Stimulated activated CD8-positive, alpha-beta memory T cell treated with anti-CD3 and anti-CD28 coated beads, Interleukin-4, amount 100 ng/mL, for 4 hours (primary cell): Measurements from ENCODE around the gene PAIP2B.
"Not testable (repeated sequence)": the region's sequence is repeated elsewhere in the genome, so short reads cannot be mapped to it uniquely, and the experiment has no call there.

Source experiments
- DNase-seq, 2 donors: peaks; one replicate each; pipeline ENCODE4 v3.0.0-alpha.2; 2020; ENCODE audit warnings: low read depth in 2 of 2, low spot score in 1 of 2

The PAIP2B gene

GRCh38 chr2:71226965-71227560 is at the start of gene PAIP2B:
PAIP2B (minus strand) TSS chr2:71227103; CDS start chr2:71202589, 24,514 bp downstream.
- DNase-seq = peak; percentile 94 to 96

GRCh38 chr2:71275939-71276310 is 49.0 kb upstream of the PAIP2B start:
- no peak for DNase-seq

GRCh38 chr2:71269511-71270090 is 42.7 kb upstream of the PAIP2B start:
- DNase-seq = no peak

- no peak for DNase-seq
Measured at GRCh38 chr2:71263386-71263785, 36.5 kb upstream of the PAIP2B start.

DNA sequence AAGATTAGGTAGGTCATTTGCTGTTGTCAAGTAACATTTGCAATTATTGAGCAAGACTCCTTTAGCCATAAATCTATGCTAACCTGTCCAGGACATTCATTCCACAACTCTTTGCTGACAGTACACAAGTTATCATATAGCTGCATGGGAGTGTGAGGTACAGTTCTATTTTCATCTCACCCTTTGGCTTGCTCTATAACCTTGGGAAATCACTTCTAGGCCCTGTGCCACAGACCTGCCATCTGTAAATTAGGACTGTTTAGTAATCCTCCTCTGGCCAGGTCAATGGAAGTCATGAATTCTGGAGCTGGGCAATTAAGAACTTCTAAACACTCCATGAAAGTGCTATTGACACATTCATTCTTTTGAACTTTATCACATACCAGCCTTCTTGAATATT is 34.6 kb upstream of the PAIP2B start:
- no peak for DNase-seq

GRCh38 chr2:71256421-71256820 is 29.5 kb upstream of the PAIP2B start:
- DNase-seq = no peak

GRCh38 chr2:71254776-71255175 is 27.9 kb upstream of the PAIP2B start:
- no peak for DNase-seq

DNA sequence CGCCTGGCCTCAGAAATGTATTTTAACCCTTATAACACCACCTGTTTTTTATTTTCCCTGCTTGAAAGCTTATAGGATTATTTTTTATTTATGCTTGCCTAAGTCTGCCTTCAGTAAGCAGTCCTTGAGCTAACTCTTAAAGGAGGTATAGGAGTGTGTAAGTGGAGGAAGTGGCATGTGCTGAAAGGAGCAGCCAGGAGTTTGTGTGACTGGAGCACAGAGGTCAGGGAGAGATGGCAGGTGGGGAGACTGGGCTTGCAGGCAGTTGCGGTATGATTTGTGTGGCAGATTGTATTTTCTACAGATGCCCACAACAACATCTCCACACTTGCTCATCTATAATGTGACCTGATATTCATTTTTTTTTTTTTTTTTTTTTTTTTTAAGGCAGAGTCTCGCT is 27.2 kb upstream of the PAIP2B start:
- DNase-seq = no peak

DNA sequence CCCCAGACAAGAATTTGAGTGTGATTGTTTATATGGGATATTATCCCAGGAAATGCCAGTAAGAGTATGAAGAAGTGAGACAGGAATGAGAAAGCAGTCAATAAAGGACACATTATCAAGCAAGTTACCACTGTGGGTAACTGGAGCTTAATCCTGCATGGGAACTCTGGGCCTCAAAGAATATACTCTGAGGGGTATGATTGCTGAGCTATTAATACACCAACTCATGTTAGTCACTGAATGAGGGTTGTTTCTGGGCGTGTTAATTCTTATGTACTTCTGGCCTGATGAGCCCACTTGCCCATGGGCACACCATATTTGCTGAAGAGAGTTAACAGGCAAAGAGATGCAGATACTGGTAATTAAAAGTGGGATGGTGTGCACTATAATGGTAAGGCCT is 26.6 kb upstream of the PAIP2B start:
- no peak for DNase-seq

- no peak for DNase-seq
Measured at GRCh38 chr2:71252862-71253261, 26.0 kb upstream of the PAIP2B start.

DNA sequence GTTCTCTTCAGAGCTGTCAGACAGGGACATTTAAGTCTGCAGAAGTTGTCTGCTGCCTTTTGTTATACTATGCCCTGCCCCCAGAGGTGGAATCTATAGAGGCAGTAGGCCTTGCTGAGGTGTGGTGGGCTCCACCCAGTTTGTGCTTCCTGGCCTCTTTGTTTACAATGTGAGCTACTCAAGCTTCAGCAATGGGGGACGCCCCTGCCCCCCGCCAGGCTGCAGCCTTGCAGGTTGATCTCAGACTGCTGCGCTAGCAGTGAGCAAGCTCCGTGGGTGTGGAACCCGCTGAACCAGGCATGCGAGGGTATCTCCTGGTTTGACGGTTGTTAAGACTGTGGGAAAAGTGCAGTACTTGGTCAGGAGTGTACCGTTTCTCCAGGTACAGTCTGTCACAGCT is 24.0 kb upstream of the PAIP2B start:
- DNase-seq = no peak

DNA sequence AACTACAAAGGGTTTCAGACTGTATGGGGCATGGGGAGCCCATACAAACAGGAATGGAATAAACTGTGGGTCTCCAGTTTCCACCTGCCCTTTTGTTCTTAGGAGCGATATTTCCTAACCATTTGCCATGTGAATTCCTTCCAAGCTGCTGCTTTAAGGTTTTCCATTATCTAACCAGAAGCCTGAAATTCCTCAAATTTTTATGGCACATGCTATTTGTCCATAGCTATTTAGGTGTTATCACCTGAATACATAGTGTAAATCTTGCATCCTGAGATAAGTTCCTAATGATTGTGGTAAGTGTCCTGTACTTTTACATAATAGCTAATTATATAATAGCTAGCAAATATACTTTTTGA is 17.4 kb upstream of the PAIP2B start:
- DNase-seq = no peak

GRCh38 chr2:71243634-71244301 is 16.9 kb upstream of the PAIP2B start:
- no peak for DNase-seq

DNA sequence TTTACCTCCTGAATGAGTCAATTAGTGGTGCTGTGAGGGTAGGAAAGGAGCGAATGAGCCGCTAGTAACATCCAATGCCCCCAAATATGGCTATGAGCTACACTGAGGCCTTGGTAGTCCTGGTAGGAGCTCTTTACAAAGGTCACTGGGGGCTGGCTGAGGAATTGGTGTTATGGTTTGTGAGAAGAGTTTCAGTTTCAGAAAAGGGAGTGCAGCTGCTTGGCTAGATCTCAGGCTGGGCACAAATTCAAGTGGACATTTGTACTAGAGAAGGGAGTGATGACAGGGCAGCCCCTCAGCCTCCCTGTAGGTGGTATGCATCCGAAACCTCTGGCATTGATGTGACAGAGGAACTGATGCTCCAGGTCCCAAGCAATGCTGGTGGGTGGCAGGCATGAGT is 13.9 kb upstream of the PAIP2B start:
- DNase-seq = no peak

DNA sequence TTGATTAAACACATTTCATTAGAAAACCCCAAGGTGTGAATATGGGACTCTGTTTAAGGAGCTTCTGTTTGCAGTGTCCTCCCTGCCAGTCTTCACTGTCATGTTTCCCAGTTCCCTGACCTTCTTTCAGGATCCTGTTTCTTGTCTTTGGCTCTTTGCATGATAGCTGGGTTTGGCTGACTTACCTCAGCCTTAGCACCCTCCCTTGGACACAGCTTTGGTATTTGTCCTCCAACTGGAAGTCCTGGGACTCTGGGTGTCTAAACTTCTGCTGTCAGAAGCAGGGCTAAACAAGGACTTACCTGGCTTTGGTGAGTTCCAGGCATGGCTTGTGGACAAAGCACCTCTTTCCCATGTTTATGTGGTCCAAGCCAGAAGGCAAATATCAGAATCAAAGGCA is 11.2 kb upstream of the PAIP2B start:
- DNase-seq = no peak

DNA sequence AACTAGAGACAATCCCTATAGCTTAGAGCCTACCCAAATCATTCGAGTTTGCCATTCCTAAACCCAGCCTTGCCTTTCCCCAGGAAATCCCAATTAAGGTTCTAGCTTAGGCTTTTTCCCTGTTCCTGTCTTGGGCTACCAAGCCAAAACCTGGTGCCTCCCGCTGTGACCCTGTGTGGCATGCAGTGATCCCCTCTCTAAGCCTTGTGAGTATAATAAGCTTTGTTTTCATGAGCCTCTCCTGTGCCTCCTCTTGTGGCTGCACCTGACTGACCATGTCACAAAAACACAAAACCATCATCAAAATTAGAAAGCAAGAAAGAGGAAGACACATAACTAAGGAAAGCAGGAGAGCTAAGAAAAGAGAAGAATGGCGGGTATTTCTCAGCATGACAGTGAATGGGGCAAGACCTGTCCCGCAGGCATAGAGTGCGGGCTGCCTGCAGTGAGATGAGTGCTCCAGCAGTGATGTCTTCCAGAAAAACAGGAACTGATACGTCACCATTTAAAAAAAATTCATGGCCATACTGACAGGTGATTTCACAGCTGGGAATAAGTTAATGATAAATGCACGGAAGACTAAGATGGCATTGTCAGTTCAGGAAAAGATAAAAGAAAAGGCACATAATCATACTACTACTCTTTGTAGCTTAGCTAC is 9.2 kb upstream of the PAIP2B start:
- no peak for DNase-seq

GRCh38 chr2:71233072-71233471 is 6.2 kb upstream of the PAIP2B start:
- DNase-seq = not testable (repeated sequence)

DNA sequence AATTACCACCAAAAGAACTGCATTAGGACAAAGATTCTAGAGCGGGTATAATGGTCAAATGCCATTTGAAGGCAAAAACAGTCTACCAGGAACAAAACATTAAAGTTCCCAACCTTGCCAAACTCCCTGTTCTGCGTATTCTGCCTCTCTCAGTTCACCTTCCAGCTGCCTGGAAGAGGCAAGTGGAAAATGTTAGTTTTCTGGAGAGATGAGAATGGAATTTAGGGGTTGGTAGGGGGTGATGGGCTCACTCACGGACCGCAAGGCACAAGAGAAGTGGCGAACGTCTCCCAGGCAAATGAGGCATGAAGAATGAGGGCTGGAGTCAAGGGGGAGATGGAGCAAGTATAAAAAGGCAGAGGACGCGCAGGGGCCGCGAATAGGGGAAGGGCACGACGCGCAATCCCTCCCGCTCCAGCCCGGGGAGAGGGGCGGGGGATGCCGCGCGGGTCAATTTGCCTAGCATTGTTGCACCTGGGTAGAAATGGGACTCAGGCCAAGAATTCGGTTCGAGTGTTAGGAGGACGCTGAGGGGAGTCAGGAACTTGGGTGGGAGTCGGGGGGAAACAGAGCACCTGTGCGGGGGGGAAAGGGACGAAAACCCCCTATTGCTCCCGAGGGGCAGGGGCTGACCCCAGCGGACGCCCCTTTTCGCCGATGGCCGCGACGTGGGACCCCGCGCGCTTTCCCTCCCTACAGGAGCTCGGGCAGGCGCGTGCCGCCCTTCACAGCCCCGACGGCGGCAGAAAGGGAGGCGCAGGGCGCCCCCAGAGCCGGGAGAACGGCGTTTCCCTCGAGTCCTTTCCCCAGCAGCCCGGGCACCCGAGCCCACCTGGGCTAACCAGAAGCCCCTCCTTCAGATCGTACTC is 573 bp downstream of the PAIP2B start:
- no peak for DNase-seq

DNA sequence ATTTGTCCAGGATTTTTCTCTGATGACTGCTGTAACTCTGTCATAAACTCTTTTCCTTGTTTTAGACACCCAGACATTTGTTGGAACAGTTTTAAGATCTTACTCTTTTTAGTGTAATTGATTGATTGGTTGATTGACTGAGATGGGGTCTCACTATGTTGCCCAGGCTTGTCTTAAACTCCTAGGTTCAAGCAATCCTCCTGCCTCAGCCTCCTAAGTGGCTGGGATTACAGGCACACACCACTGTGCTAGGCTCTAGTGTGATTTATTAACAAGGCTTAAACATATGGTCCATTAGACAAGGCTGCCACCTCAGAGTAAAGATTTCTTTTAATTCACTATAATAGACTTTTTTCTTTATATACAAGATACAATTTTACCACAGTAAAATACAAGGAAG is 2.0 kb downstream of the PAIP2B start:
- DNase-seq = no peak

- DNase-seq = no peak
Measured at GRCh38 chr2:71224457-71224856, 2.4 kb downstream of the PAIP2B start.

DNA sequence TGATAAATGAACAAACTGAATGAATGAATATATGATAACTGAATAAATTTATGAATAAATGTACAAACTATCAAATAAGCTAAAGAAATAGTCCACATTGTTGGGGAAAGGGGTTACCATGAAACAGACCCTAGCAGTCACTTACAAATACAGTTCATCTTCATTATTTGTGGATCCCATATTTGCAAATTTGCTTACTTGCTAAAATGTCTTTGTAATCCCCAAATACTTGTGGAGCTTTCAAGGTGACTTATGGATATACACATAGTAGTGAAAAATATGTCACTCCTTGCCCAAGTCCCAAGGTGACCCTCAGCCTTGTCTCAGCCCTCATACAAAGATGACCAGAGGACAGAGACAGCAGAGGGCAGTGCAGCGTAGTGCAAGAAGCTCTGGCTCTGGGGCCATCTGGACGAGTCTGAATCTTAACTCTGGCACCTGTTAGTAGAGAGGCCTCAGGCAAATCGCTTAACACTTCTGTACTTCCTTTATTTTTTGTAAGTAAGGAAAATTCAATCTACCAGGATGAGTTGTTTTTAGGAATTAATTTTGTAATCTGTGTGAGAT is 3.1 kb downstream of the PAIP2B start:
- no peak for DNase-seq
